K562 (cell line): ENCODE data around the gene ARAF. TPM values are rescaled to one million over a fixed set of nuclear protein-coding genes. Genes with fewer than 3 reads are reported as not detected.

Experiments used
- ARID3B ChIP-seq: fragments of 250-450 bp; sonication (Bioruptor Pico); IDR thresholded peaks from 2 replicates; pipeline ENCODE4 v1.4.0; 2020; ENCODE audit warnings: borderline replicate concordance
- CBX1 ChIP-seq: sonication (generic); IDR thresholded peaks from 2 replicates; pipeline ENCODE4 v1.6.1; 2016; ENCODE audit warnings: antibody characterized with exemption, low read depth, mild to moderate bottlenecking
- DPF2 ChIP-seq: fragments of 450-650 bp; IDR thresholded peaks from 2 replicates; pipeline ENCODE4 v1.6.1; 2016
- NONO ChIP-seq, 2 experiments: fragments of 200-400 bp in 1 of 2; fragments of 450-650 bp in 1 of 2; formaldehyde crosslinking in 1 of 2; IDR thresholded peaks; 2 replicates each; pipeline ENCODE4 v1.6.1; 2017; ENCODE audit warnings: low read depth in 2 of 2, mild to moderate bottlenecking in 2 of 2, moderate library complexity in 2 of 2, low read length in 1 of 2
- PKNOX1 ChIP-seq: fragments of 450-650 bp; IDR thresholded peaks from 2 replicates; pipeline ENCODE4 v1.6.1; 2016
- REST ChIP-seq, 2 experiments: fragments of 450-650 bp; formaldehyde crosslinking in 1 of 2; IDR thresholded peaks; 2 replicates each; pipeline versions ENCODE4 v1.4.0 to v1.6.1; 2014 to 2020; ENCODE audit warnings: mild to moderate bottlenecking in 2 of 2, borderline replicate concordance in 1 of 2, low read depth in 1 of 2
- SMARCA5 ChIP-seq: fragments of 450-650 bp; IDR thresholded peaks from 2 replicates; pipeline ENCODE4 v1.6.1; 2016
- STAT5A ChIP-seq: IDR thresholded peaks from 2 replicates; pipeline ENCODE4 v1.6.1; 2012; ENCODE audit warnings: low read length, inconsistent platforms, borderline replicate concordance
- TAF7 ChIP-seq: fragments of 450-650 bp; IDR thresholded peaks from 2 replicates; pipeline ENCODE4 v1.6.1; 2016; ENCODE audit warnings: missing genetic modification characterization, missing compliant biosample characterization
- TBP ChIP-seq: optimal IDR thresholded peaks from 2 replicates; pipeline ENCODE3; 2011; ENCODE audit warnings: low read depth, low read length, improper control_type of control experiment
- ZBTB2 ChIP-seq: fragments of 450-650 bp; IDR thresholded peaks from 2 replicates; pipeline ENCODE4 v1.6.1; 2016; ENCODE audit warnings: antibody characterized with exemption
- ZBTB7A ChIP-seq: IDR thresholded peaks from 2 replicates; pipeline ENCODE4 v1.6.1; 2011; ENCODE audit warnings: low read depth, mild to moderate bottlenecking, low read length, moderate library complexity, borderline replicate concordance; ENCODE audit not compliant: control insufficient read depth
- polyA plus RNA-seq, 8 experiments: library from polyadenylated mRNA; depleted of rRNA in 4 of 8; stranded (reverse) in 5 of 8; unstranded in 3 of 8; fragments of >200 nt; fragmentation: Nextera tagmentation in 2 of 8; fragmentation: Illumina TruSeq in 1 of 8; extraction: Ambion mirVana in 2 of 8; extraction: Trizol in 1 of 8; gene quantifications; 2 replicates each; pipeline versions ENCODE4 v1.2.1 to v1.2.3, GENCODE V29; 2011 to 2014; ENCODE audit warnings: inconsistent platforms in 1 of 8, missing spikeins in 1 of 8
- total RNA-seq, 7 experiments: library from RNA; depleted of rRNA in 6 of 7; stranded (reverse); fragments of >200 nt in 6 of 7; fragmentation: Illumina TruSeq in 2 of 7; extraction: Trizol in 2 of 7; gene quantifications; 2 replicates each; pipeline versions ENCODE4 v1.2.1 to v1.2.3, GENCODE V29; 2011 to 2021; ENCODE audit warnings: low replicate concordance in 1 of 7

ARAF gene
- total and polyA plus RNA-seq, 9 of the 15 experiments (the other 6 are each of a cell fraction or from before 2014, with no cell fraction given) = 5.5 to 70.0 (median 29.4) TPM

- no peak for TF ChIP-seq REST (IDR thresholded peaks at IDR 0.05; ENCODE audit: borderline replicate concordance)
- 0 out of 2 replicates have a peak, but pooled peaks have one; percentile 52 for TF ChIP-seq REST (CRISPR knock-in tag; IDR thresholded peaks at IDR 0.05; ENCODE audit: low read depth)
- peak; percentile 15; the same call in 1 of the 2 replicates for TF ChIP-seq CBX1
- TF ChIP-seq ARID3B (CRISPR knock-in tag) = no peak
- 0 out of 4 replicates have a peak, but pooled peaks of 1 of the 2 experiments have one; percentile 25 for TF ChIP-seq NONO (IDR thresholded peaks at IDR 0.05; ENCODE audit: low read depth in 2 of 2, low read length in 1 of 2)
- TF ChIP-seq TBP = peak; percentile 75
- 0 out of 2 replicates have a peak, but pooled peaks have one; percentile 38 for TF ChIP-seq TAF7 (tag)
- TF ChIP-seq SMARCA5 = peak; percentile 79
- peak; percentile 54; the same call in 1 of the 2 replicates for TF ChIP-seq ZBTB2
- TF ChIP-seq PKNOX1 = peak; percentile 96
- 0 out of 2 replicates have a peak, but pooled peaks have one; percentile 3 for TF ChIP-seq STAT5A
- TF ChIP-seq ZBTB7A = peak; percentile 56; the same call in 1 of the 2 replicates
- peak; percentile 77 for TF ChIP-seq DPF2
These were observed 21.0 kb downstream of the ARAF start, which contains the start of gene TIMP1 (continued) for GRCh38 chrX:47581731-47582647.
